ENCODE measurements around the gene PPP3CA. TPM values are rescaled to one million over a fixed set of nuclear protein-coding genes. Genes with fewer than 3 reads are reported as not detected.

The PPP3CA gene
- total and polyA plus RNA-seq, 2 of the 8 experiments (the other 6 are each of a cell fraction or from before 2014, with no cell fraction given) = 7.9 to 35.0 TPM

- no peak for DNase-seq (ENCODE audit: low read depth in 1 of 2, low spot score in 2 of 2)
Measured at GRCh38 chr4:101262683-101263082, 84.6 kb downstream of the PPP3CA start.

More at GRCh38 chr4:101262683-101263082, 84.6 kb downstream of the PPP3CA start:
- Histone ChIP-seq H3K4ac (replicated peaks; ENCODE audit: insufficient read length, low read depth, low read length) (no peak overlapping the region), H3K27me3 (replicated peaks in 1 of 4; ENCODE audit: control insufficient read depth in 3 of 4, extremely low read depth in 1 of 4, insufficient read depth in 3 of 4, low read length in 3 of 4) (no peaks in the 10 kb centered on the region), H2BK5ac (ENCODE audit: low read depth, low read length) (no peak overlapping the region), H3K27ac (ENCODE audit: low read depth, low read length) (no peak overlapping the region), H3K56ac (replicated peaks; ENCODE audit: insufficient read length, low read depth, low read length) (no peak overlapping the region), H4K91ac (replicated peaks; ENCODE audit: insufficient read length, low read length) (no peak overlapping the region), H3K9me3 (ENCODE audit: insufficient read depth in 2 of 2, low read depth in 1 of 2, low read length in 1 of 2) (no peaks in the 10 kb centered on the region), H3K79me2 (ENCODE audit: control insufficient read depth in 1 of 2, insufficient read depth in 2 of 2, low read length in 2 of 2) (peaks cover 0 to 68% of the 10 kb centered on the region in 2 experiments; a peak in 2 of 4 replicates), H2BK12ac (ENCODE audit: low read depth, low read length) (no peak overlapping the region), H3K4me1 (replicated peaks in 1 of 4; ENCODE audit: control insufficient read depth in 3 of 4, insufficient read depth in 4 of 4, low read length in 3 of 4) (peaks cover 0 to 7% (median 1%) of the 10 kb centered on the region in 4 experiments; a peak in 1 of 7 replicates), H3K9ac (replicated peaks in 1 of 4; ENCODE audit: extremely low read depth in 1 of 4, low read depth in 3 of 4, low read length in 3 of 4) (no peak overlapping the region), H4K5ac (ENCODE audit: insufficient read length, low read depth, low read length) (no peak overlapping the region), H2BK20ac (ENCODE audit: low read length) (no peak overlapping the region), H2BK15ac (ENCODE audit: low read length) (no peak overlapping the region), H2AK5ac (ENCODE audit: low read depth, low read length) (no peak overlapping the region), H4K8ac (ENCODE audit: extremely low read depth, insufficient read depth, low read length) (no peak overlapping the region), H3K4me2 (ENCODE audit: insufficient read depth in 1 of 2, low read depth in 2 of 2, low read length in 2 of 2) (no peak overlapping the region), H3K14ac (ENCODE audit: insufficient read length) (no peak overlapping the region), H3K4me3 (ENCODE audit: extremely low read depth in 1 of 4, insufficient read depth in 2 of 4, low read depth in 3 of 4, low read length in 4 of 4) (no peak overlapping the region), H3K23me2 (ENCODE audit: low read depth, low read length) (no peaks in the 10 kb centered on the region), H3K18ac (ENCODE audit: extremely low read depth, low read length) (no peak overlapping the region), H2AFZ (ENCODE audit: low read length) (no peak overlapping the region), H4K20me1 (replicated peaks in 1 of 2; ENCODE audit: control insufficient read depth in 1 of 2, insufficient read depth in 2 of 2, low read length in 2 of 2) (no peaks in the 10 kb centered on the region), H2BK120ac (replicated peaks; ENCODE audit: low read depth, low read length) (no peak overlapping the region), H3K79me1 (ENCODE audit: low read depth, low read length) (no peaks in the 10 kb centered on the region), H3K23ac (ENCODE audit: insufficient read length) (no peak overlapping the region), H3K36me3 (ENCODE audit: control insufficient read depth in 2 of 4, insufficient read depth in 4 of 4, low read length in 3 of 4) (no peaks in the 10 kb centered on the region)
- TF ChIP-seq KDM4A (IDR thresholded peaks at IDR 0.05; ENCODE audit: low read depth, low read length, severe bottlenecking) (no peak), CHD1 (IDR thresholded peaks at IDR 0.05; ENCODE audit: low read depth, low read length) (no peak), NRF1 (IDR thresholded peaks at IDR 0.05; ENCODE audit: low read depth, low read length) (no peak), E2F6 (IDR thresholded peaks at IDR 0.05) (no peak), CHD2 (IDR thresholded peaks at IDR 0.05; ENCODE audit: low read length) (no peak), NANOG (IDR thresholded peaks at IDR 0.05; ENCODE audit: insufficient read depth, low read depth, low read length, poor library complexity, severe bottlenecking) (no peak), SIN3A (conservative IDR thresholded peaks at IDR 0.05 in 1 of 2, IDR thresholded peaks at IDR 0.05 in 1 of 2; ENCODE audit: low read depth in 1 of 2, low read length in 2 of 2) (no peak), JUND (IDR thresholded peaks at IDR 0.05; ENCODE audit: low read length) (no peak), TAF7 (optimal IDR thresholded peaks at IDR 0.05; ENCODE audit: borderline replicate concordance, low read depth, low read length) (no peak)
- FAIRE-seq = no peak
- CTCF ChIA-PET (ENCODE audit: partially characterized antibody) = interaction anchor here (0.9 to 1.3 kb wide), 3 partner anchors 18 to 87 kb away, joined by 3 to 4 read pairs (median 3); no protein-coding TSS in a partner anchor
- POLR2A ChIA-PET (ENCODE audit: partially characterized antibody) = interaction anchor here (1.2 kb wide), 1 partner anchor 19 kb away, joined by 3 read pairs; no protein-coding TSS in a partner anchor

Measured in H1 (cell line).